GM12875 (cell line): ENCODE measurements around the gene BLID.

Experiments
- H3K4me3 ChIP-seq: one replicate; pipeline ENCODE4 v1.5.1; 2011; ENCODE audit warnings: low read depth, low read length, control low read depth
- CTCF ChIP-seq: IDR thresholded peaks from 2 replicates; pipeline ENCODE4 v1.5.1; 2011; ENCODE audit warnings: low read depth, mild to moderate bottlenecking, control low read depth, inconsistent platforms, low read length, moderate library complexity, borderline replicate concordance; ENCODE audit not compliant: insufficient read depth

BLID gene

GRCh38 chr11:122069707-122070360 is 46.2 kb downstream of the BLID start:
- no peak overlapping the region for H3K4me3 ChIP-seq
- no peak for TF ChIP-seq CTCF

DNA sequence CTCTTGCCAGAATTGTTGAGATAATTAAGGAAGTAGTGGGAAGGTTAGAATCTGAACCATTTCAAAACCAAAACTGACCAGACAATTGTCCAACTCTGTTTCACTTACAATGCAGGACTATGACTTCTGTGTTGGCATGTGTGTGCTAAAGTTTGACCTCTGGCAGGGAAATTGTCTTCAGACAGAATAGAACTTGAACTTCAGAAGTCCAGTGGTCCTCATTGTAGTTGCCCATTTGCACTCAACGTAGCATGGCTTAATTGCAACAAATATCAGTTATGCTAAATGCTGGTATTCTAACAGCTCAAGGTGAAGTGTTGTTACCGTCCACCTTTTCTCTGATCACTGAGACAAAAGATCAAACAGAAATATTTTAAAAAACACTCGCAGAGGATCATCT is 47.2 kb downstream of the BLID start:
- H3K4me3 ChIP-seq: no peak overlapping the region
- TF ChIP-seq CTCF: no peak

DNA sequence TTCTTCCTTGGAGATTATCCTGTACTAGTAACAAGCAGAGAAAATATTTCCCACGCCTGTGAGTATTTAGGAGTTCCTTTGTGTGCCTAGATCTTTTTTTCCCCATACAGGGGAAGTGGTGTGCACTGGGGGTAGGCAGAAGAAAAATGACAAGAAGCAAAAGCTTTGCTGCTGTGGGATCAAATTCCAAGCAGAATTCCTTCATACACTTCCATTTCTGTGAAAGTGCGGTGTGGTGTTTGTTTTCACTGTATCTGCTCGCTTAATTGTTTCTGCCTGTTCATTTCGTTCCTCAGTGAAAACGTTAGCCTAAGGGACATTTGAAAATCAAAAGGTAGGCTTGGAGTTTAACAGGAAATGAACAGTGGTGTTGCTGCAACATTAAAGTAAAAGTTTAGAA is 47.9 kb downstream of the BLID start:
- TF ChIP-seq CTCF: no peak
- H3K4me3 ChIP-seq: no peak overlapping the region
